Measurements from ENCODE around the gene TBC1D1.

TBC1D1 gene

DNA sequence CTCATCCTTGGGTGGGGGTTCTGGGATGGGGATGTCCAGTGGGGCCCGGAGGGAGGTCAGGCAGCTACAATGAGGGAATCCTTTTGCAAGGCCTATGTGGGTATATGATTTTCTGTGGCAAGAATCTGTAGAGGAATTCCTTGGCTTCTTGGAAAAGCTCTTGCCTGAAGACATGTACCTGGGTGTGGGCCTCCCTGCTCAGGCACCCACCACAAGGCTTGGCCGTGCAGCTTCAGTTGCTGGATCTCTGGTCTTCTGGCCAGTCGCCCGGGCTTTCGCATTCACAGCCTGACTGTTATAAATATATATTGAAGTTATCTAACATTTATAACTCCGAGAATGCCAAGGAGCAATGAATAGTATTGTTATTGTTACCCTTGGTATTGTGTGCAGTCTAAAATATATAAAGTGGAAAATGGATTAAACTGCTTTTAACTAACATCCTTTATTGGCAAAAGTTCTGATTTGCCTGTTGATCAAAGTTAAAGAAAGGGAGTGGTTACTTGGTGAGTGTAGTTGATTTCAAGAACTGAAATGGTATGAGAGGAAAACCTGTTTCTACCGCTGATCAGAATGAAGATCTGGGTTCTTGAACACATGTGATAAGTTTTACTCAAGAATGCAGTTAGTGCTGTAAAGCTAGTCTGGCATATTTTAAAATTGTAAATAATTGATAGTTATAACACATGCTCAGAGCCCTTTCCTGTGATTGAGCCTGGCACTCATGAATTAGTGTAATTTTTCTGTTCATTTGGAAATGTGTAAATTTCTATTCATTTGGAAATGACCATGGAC, 105.3 kb downstream of the TBC1D1 start:
- Histone ChIP-seq H3K4me3 (ENCODE audit: low read length) (no peak overlapping the region), H4K20me1 (ENCODE audit: control insufficient read depth, insufficient read depth, low read depth, low read length) (peaks cover 12% of the 10 kb centered on the region), H3K4me1 (ENCODE audit: control insufficient read depth, low read length) (peaks cover 81% of the 10 kb centered on the region), H3K4me2 (ENCODE audit: low read length) (no peak overlapping the region), H3K9me2 (replicated peaks; ENCODE audit: control insufficient read depth, low read length) (no peaks in the 10 kb centered on the region), H3K9me3 (ENCODE audit: control insufficient read depth, insufficient read depth, low read length) (no peaks in the 10 kb centered on the region), H3F3A (ENCODE audit: control insufficient read depth, insufficient read depth) (no peaks in the 10 kb centered on the region), H3K27me3 (ENCODE audit: control insufficient read depth, low read length) (no peaks in the 10 kb centered on the region), H3K79me2 (ENCODE audit: control insufficient read depth, low read length) (peaks cover 99% of the 10 kb centered on the region), H3K27ac (ENCODE audit: low read depth, low read length) (no peak overlapping the region), H3K36me3 (ENCODE audit: control insufficient read depth, low read length) (peaks cover 75% of the 10 kb centered on the region)
- TF ChIP-seq, protein P1, sequence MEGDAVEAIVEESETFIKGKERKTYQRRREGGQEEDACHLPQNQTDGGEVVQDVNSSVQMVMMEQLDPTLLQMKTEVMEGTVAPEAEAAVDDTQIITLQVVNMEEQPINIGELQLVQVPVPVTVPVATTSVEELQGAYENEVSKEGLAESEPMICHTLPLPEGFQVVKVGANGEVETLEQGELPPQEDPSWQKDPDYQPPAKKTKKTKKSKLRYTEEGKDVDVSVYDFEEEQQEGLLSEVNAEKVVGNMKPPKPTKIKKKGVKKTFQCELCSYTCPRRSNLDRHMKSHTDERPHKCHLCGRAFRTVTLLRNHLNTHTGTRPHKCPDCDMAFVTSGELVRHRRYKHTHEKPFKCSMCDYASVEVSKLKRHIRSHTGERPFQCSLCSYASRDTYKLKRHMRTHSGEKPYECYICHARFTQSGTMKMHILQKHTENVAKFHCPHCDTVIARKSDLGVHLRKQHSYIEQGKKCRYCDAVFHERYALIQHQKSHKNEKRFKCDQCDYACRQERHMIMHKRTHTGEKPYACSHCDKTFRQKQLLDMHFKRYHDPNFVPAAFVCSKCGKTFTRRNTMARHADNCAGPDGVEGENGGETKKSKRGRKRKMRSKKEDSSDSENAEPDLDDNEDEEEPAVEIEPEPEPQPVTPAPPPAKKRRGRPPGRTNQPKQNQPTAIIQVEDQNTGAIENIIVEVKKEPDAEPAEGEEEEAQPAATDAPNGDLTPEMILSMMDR (IDR thresholded peaks at IDR 0.05; ENCODE audit: low read depth, low read length, poor library complexity, severe bottlenecking): no peak
- no peak for TF ChIP-seq EZH2phosphoT487 (IDR thresholded peaks at IDR 0.05; ENCODE audit: borderline replicate concordance, low read length)

DNA sequence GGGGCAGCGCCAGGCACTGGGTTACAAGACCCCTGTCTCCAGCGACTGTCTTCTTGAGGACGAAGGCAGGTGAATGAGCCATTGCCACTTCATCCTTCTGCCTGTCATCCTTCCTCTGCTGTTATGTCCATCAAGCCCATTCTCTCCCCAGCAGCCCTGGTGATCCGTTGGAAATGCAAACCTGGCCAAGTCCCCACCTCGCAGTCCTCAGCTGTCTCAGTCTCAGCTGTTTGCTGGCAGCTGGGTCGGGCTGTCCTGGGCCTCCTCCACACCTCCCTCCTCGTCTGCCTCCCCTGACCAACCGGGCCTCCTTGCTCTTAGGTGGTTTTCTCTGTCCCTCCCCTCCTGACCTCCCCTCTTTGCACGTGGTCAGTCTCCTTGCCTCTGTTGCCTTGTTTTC, 107.3 kb downstream of the TBC1D1 start:
- no peak overlapping the region for H3K4me3 ChIP-seq (ENCODE audit: low read length)
- no peak overlapping the region for H3K27ac ChIP-seq (ENCODE audit: low read depth, low read length)
- no peak overlapping the region for H3K4me2 ChIP-seq (ENCODE audit: low read length)
- peaks cover 12% of the 10 kb centered on the region for H4K20me1 ChIP-seq (ENCODE audit: control insufficient read depth, insufficient read depth, low read depth, low read length)
- peaks cover 81% of the 10 kb centered on the region for H3K36me3 ChIP-seq (ENCODE audit: control insufficient read depth, low read length)
- no peaks in the 10 kb centered on the region for H3F3A ChIP-seq (ENCODE audit: control insufficient read depth, insufficient read depth)
- TF ChIP-seq, protein P1 (IDR thresholded peaks at IDR 0.05; ENCODE audit: low read depth, low read length, poor library complexity, severe bottlenecking): no peak
- no peak for TF ChIP-seq EZH2phosphoT487 (IDR thresholded peaks at IDR 0.05; ENCODE audit: borderline replicate concordance, low read length)
- H3K9me3 ChIP-seq (ENCODE audit: control insufficient read depth, insufficient read depth, low read length): no peaks in the 10 kb centered on the region
- H3K4me1 ChIP-seq (ENCODE audit: control insufficient read depth, low read length): peaks cover 85% of the 10 kb centered on the region
- no peaks in the 10 kb centered on the region for H3K27me3 ChIP-seq (ENCODE audit: control insufficient read depth, low read length)
- no peaks in the 10 kb centered on the region for H3K9me2 ChIP-seq (replicated peaks; ENCODE audit: control insufficient read depth, low read length)
- peaks cover 100% of the 10 kb centered on the region for H3K79me2 ChIP-seq (ENCODE audit: control insufficient read depth, low read length)

DNA sequence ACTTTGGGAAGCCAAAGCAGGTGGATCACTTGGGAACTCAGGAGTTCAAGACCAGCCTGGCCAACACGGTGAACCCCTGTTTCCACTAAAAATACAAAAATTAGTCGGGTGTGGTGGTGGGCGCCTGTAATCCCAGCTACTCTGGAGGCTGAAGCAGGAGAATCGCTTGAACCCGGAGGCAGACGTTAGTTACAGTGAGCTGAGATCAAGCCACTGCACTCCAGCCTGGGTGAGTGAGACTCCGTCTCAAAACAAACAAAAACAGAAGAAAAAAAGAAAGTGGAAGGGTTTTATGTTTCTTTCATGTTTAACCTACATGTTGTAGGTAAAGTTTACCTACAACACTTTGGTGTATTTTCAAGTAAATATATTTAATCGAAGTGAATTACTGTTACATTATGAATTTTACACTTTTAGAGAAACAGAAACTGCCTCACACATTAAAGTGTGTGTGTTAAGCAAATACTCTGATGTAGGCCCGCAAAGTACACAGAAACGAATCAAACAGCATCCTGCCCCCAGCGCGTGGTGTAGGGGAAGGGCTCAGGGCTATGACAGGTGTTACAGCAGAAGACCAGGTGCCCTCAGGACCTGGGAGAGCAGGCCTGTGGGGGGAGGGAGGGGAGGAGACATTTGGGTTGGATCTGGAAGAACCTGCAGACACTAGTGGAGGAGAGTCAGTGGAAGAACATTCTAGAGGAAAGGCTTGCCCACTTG, 108.3 kb downstream of the TBC1D1 start:
- Histone ChIP-seq H3K27ac (ENCODE audit: low read depth, low read length) (no peak overlapping the region), H3K9me2 (replicated peaks; ENCODE audit: control insufficient read depth, low read length) (no peaks in the 10 kb centered on the region), H3K4me3 (ENCODE audit: low read length) (no peak overlapping the region), H3K36me3 (ENCODE audit: control insufficient read depth, low read length) (peaks cover 76% of the 10 kb centered on the region), H3F3A (ENCODE audit: control insufficient read depth, insufficient read depth) (no peaks in the 10 kb centered on the region), H3K27me3 (ENCODE audit: control insufficient read depth, low read length) (no peaks in the 10 kb centered on the region), H3K9me3 (ENCODE audit: control insufficient read depth, insufficient read depth, low read length) (no peaks in the 10 kb centered on the region), H3K4me1 (ENCODE audit: control insufficient read depth, low read length) (peaks cover 85% of the 10 kb centered on the region), H3K79me2 (ENCODE audit: control insufficient read depth, low read length) (peaks cover 100% of the 10 kb centered on the region), H3K4me2 (ENCODE audit: low read length) (no peak overlapping the region), H4K20me1 (ENCODE audit: control insufficient read depth, insufficient read depth, low read depth, low read length) (peaks cover 16% of the 10 kb centered on the region)
- TF ChIP-seq EZH2phosphoT487 (IDR thresholded peaks at IDR 0.05; ENCODE audit: borderline replicate concordance, low read length): no peak
- TF ChIP-seq, protein P1 (IDR thresholded peaks at IDR 0.05; ENCODE audit: low read depth, low read length, poor library complexity, severe bottlenecking): no peak

Measured in DOHH2 (cell line).